ENCODE results near the gene TMEM117. TPM values are rescaled to one million over a fixed set of nuclear protein-coding genes. Genes with fewer than 3 reads are reported as not detected.
A peak's percentile ranks its signal among the peaks of the same experiment; 100 is the strongest.

The TMEM117 gene
- total RNA-seq, 1 donor from 2014 or later = 13.1 TPM

GRCh38 chr12:43824207-43824775, 11.6 kb upstream of the TMEM117 start:
- Histone ChIP-seq H3K9me3 (ENCODE audit: insufficient read depth, low read depth, low read length) (no peaks in the 10 kb centered on the region), H3K4me3 (ENCODE audit: insufficient read depth, low read depth, low read length) (no peak overlapping the region), H3K4me2 (ENCODE audit: low read length) (no peak overlapping the region), H3K36me3 (ENCODE audit: insufficient read depth, low read length) (no peaks in the 10 kb centered on the region), H3K9ac (ENCODE audit: low read length) (no peak overlapping the region), H2AFZ (ENCODE audit: low read depth, low read length) (no peak overlapping the region), H3K4me1 (ENCODE audit: insufficient read depth, low read length) (no peaks in the 10 kb centered on the region), H3K79me2 (ENCODE audit: insufficient read depth, low read length) (no peaks in the 10 kb centered on the region), H3K27ac (ENCODE audit: low read depth, low read length) (no peak overlapping the region), H4K20me1 (ENCODE audit: insufficient read depth, low read length) (no peaks in the 10 kb centered on the region), H3K27me3 (ENCODE audit: insufficient read depth, low read length) (no peaks in the 10 kb centered on the region)
- H3K36me3 Mint-ChIP-seq (ENCODE audit: low read depth, unreplicated experiment) = no peaks in the 10 kb centered on the region
- TF ChIP-seq CTCF (IDR thresholded peaks at IDR 0.05; ENCODE audit: insufficient read depth, low read depth, low read length) (no peak), EZH2 (IDR thresholded peaks at IDR 0.05; ENCODE audit: insufficient read depth, low read length) (no peak)
- H3K4me1 Mint-ChIP-seq (ENCODE audit: low read depth, unreplicated experiment) = peaks cover 9% of the 10 kb centered on the region
- no peak overlapping the region for H3K27ac Mint-ChIP-seq (ENCODE audit: unreplicated experiment)
- no peak overlapping the region for H3K4me3 Mint-ChIP-seq (ENCODE audit: unreplicated experiment)
- H3K27me3 Mint-ChIP-seq (ENCODE audit: low read depth, unreplicated experiment) = no peaks in the 10 kb centered on the region
- H3K9me3 Mint-ChIP-seq (ENCODE audit: unreplicated experiment) = no peaks in the 10 kb centered on the region
- DNase-seq (ENCODE audit: low read depth) = no peak
- FAIRE-seq = no peak

GRCh38 chr12:43826681-43827080, 9.2 kb upstream of the TMEM117 start:
- Histone ChIP-seq H3K27me3 (ENCODE audit: insufficient read depth, low read length) (no peaks in the 10 kb centered on the region), H3K27ac (ENCODE audit: low read depth, low read length) (no peak overlapping the region), H3K36me3 (ENCODE audit: insufficient read depth, low read length) (no peaks in the 10 kb centered on the region), H3K79me2 (ENCODE audit: insufficient read depth, low read length) (no peaks in the 10 kb centered on the region), H3K9me3 (ENCODE audit: insufficient read depth, low read depth, low read length) (no peaks in the 10 kb centered on the region), H3K4me3 (ENCODE audit: insufficient read depth, low read depth, low read length) (no peak overlapping the region), H3K4me2 (ENCODE audit: low read length) (no peak overlapping the region), H3K9ac (ENCODE audit: low read length) (no peak overlapping the region), H3K4me1 (ENCODE audit: insufficient read depth, low read length) (no peaks in the 10 kb centered on the region), H2AFZ (ENCODE audit: low read depth, low read length) (no peak overlapping the region), H4K20me1 (ENCODE audit: insufficient read depth, low read length) (no peaks in the 10 kb centered on the region)
- no peak overlapping the region for H3K4me3 Mint-ChIP-seq (ENCODE audit: unreplicated experiment)
- H3K9me3 Mint-ChIP-seq (ENCODE audit: unreplicated experiment) = no peaks in the 10 kb centered on the region
- H3K4me1 Mint-ChIP-seq (ENCODE audit: low read depth, unreplicated experiment) = peaks cover 12% of the 10 kb centered on the region
- no peaks in the 10 kb centered on the region for H3K36me3 Mint-ChIP-seq (ENCODE audit: low read depth, unreplicated experiment)
- no peak for FAIRE-seq
- H3K27ac Mint-ChIP-seq (ENCODE audit: unreplicated experiment) = peak overlapping the region; percentile 44
- no peaks in the 10 kb centered on the region for H3K27me3 Mint-ChIP-seq (ENCODE audit: low read depth, unreplicated experiment)
- no peak for TF ChIP-seq EZH2 (IDR thresholded peaks at IDR 0.05; ENCODE audit: insufficient read depth, low read length)
- no peak for TF ChIP-seq CTCF (IDR thresholded peaks at IDR 0.05; ENCODE audit: insufficient read depth, low read depth, low read length)
- no peak for DNase-seq (ENCODE audit: low read depth)

GRCh38 chr12:43827093-43827492, 8.8 kb upstream of the TMEM117 start:
- Mint-ChIP-seq H3K27me3 (ENCODE audit: low read depth, unreplicated experiment) (no peaks in the 10 kb centered on the region), H3K36me3 (ENCODE audit: low read depth, unreplicated experiment) (no peaks in the 10 kb centered on the region), H3K4me1 (ENCODE audit: low read depth, unreplicated experiment) (peaks cover 12% of the 10 kb centered on the region), H3K4me3 (ENCODE audit: unreplicated experiment) (no peak overlapping the region), H3K9me3 (ENCODE audit: unreplicated experiment) (no peaks in the 10 kb centered on the region), H3K27ac (ENCODE audit: unreplicated experiment) (no peak overlapping the region)
- no peak overlapping the region for H3K9ac ChIP-seq (ENCODE audit: low read length)
- H3K27me3 ChIP-seq (ENCODE audit: insufficient read depth, low read length) = no peaks in the 10 kb centered on the region
- H2AFZ ChIP-seq (ENCODE audit: low read depth, low read length) = no peak overlapping the region
- no peak overlapping the region for H3K4me2 ChIP-seq (ENCODE audit: low read length)
- no peaks in the 10 kb centered on the region for H3K9me3 ChIP-seq (ENCODE audit: insufficient read depth, low read depth, low read length)
- FAIRE-seq (no peak), DNase-seq (ENCODE audit: low read depth) (no peak)
- H3K4me1 ChIP-seq (ENCODE audit: insufficient read depth, low read length) = no peaks in the 10 kb centered on the region
- no peak overlapping the region for H3K4me3 ChIP-seq (ENCODE audit: insufficient read depth, low read depth, low read length)
- H4K20me1 ChIP-seq (ENCODE audit: insufficient read depth, low read length) = no peaks in the 10 kb centered on the region
- TF ChIP-seq EZH2 (IDR thresholded peaks at IDR 0.05; ENCODE audit: insufficient read depth, low read length) (no peak), CTCF (IDR thresholded peaks at IDR 0.05; ENCODE audit: insufficient read depth, low read depth, low read length) (no peak)
- H3K36me3 ChIP-seq (ENCODE audit: insufficient read depth, low read length) = no peaks in the 10 kb centered on the region
- no peak overlapping the region for H3K27ac ChIP-seq (ENCODE audit: low read depth, low read length)
- no peaks in the 10 kb centered on the region for H3K79me2 ChIP-seq (ENCODE audit: insufficient read depth, low read length)
